ENCODE data around the gene CCL13.

Gene CCL13

GRCh38 chr17:34386697-34387550, 30.6 kb downstream of the CCL13 start:
- ATAC-seq, result no peak
- TF ChIP-seq ZNF8 (CRISPR knock-in tag; IDR thresholded peaks at IDR 0.05) (no peak), GLIS3 (CRISPR knock-in tag; IDR thresholded peaks at IDR 0.05) (no peak), ZFP3 (CRISPR knock-in tag; IDR thresholded peaks at IDR 0.05) (no peak), ZFP30 (CRISPR knock-in tag; IDR thresholded peaks at IDR 0.05) (no peak), ZNF70 (CRISPR knock-in tag; IDR thresholded peaks at IDR 0.05) (no peak), CSDC2 (CRISPR knock-in tag; IDR thresholded peaks at IDR 0.05) (no peak), ESRRG (CRISPR knock-in tag; IDR thresholded peaks at IDR 0.05) (no peak), CSRNP3 (CRISPR knock-in tag; IDR thresholded peaks at IDR 0.05) (no peak), RARB (CRISPR knock-in tag; IDR thresholded peaks at IDR 0.05) (no peak), ISL1 (CRISPR knock-in tag; IDR thresholded peaks at IDR 0.05) (no peak)

GRCh38 chr17:34387566-34387965, 31.3 kb downstream of the CCL13 start:
- TF ChIP-seq OSR1 (CRISPR knock-in tag; IDR thresholded peaks at IDR 0.05), result no peak
- no peak for TF ChIP-seq TSHZ2 (CRISPR knock-in tag; IDR thresholded peaks at IDR 0.05)
- no peak for TF ChIP-seq TOX (CRISPR knock-in tag; IDR thresholded peaks at IDR 0.05; ENCODE audit: borderline replicate concordance)
- no peak for TF ChIP-seq TCF4 (CRISPR knock-in tag; IDR thresholded peaks at IDR 0.05; ENCODE audit: borderline replicate concordance)
- TF ChIP-seq RARB (CRISPR knock-in tag; IDR thresholded peaks at IDR 0.05), result no peak
- TF ChIP-seq ISL1 (CRISPR knock-in tag; IDR thresholded peaks at IDR 0.05), result no peak
- TF ChIP-seq CSDC2 (CRISPR knock-in tag; IDR thresholded peaks at IDR 0.05), result no peak
- no peak for TF ChIP-seq PATZ1 (CRISPR knock-in tag; IDR thresholded peaks at IDR 0.05; ENCODE audit: borderline replicate concordance)
- ATAC-seq, result no peak

GRCh38 chr17:34389126-34389750, 33.0 kb downstream of the CCL13 start:
- TF ChIP-seq ZNF70 (CRISPR knock-in tag; IDR thresholded peaks at IDR 0.05) (no peak), PATZ1 (CRISPR knock-in tag; IDR thresholded peaks at IDR 0.05; ENCODE audit: borderline replicate concordance) (no peak), SNAI2 (CRISPR knock-in tag; IDR thresholded peaks at IDR 0.05) (no peak)
- ATAC-seq, result no peak

GRCh38 chr17:34390649-34391048, 34.4 kb downstream of the CCL13 start:
- no peak for TF ChIP-seq ZFP3 (CRISPR knock-in tag; IDR thresholded peaks at IDR 0.05)
- TF ChIP-seq ZNF8 (CRISPR knock-in tag; IDR thresholded peaks at IDR 0.05), result no peak
- TF ChIP-seq PATZ1 (CRISPR knock-in tag; IDR thresholded peaks at IDR 0.05; ENCODE audit: borderline replicate concordance), result no peak
- no peak for TF ChIP-seq TOX (CRISPR knock-in tag; IDR thresholded peaks at IDR 0.05; ENCODE audit: borderline replicate concordance)
- no peak for TF ChIP-seq OSR1 (CRISPR knock-in tag; IDR thresholded peaks at IDR 0.05)
- no peak for TF ChIP-seq BACH2 (CRISPR knock-in tag; IDR thresholded peaks at IDR 0.05; ENCODE audit: borderline replicate concordance)
- no peak for TF ChIP-seq PPARA (CRISPR knock-in tag; IDR thresholded peaks at IDR 0.05; ENCODE audit: borderline replicate concordance)
- no peak for TF ChIP-seq ISL1 (CRISPR knock-in tag; IDR thresholded peaks at IDR 0.05)
- no peak for TF ChIP-seq CSDC2 (CRISPR knock-in tag; IDR thresholded peaks at IDR 0.05)
- no peak for TF ChIP-seq ARNTL (CRISPR knock-in tag; IDR thresholded peaks at IDR 0.05; ENCODE audit: borderline replicate concordance, low read depth)
- ATAC-seq, result no peak

All from SK-N-SH treated with all-trans-retinoic acid at 6 μM for 48 hours (cell line).